GM18861 (cell line): ENCODE results near the gene HLA-DQA1.
"Not testable (repeated sequence)": the region's sequence is repeated elsewhere in the genome, so short reads cannot be mapped to it uniquely, and the experiment has no call there.

Source experiments
- ATAC-seq: cut with Tn5 transposase; IDR thresholded peaks from one replicate; pipeline ENCODE4 v1.9.1; 2021; ENCODE audit not compliant: unreplicated experiment

Gene HLA-DQA1

DNA sequence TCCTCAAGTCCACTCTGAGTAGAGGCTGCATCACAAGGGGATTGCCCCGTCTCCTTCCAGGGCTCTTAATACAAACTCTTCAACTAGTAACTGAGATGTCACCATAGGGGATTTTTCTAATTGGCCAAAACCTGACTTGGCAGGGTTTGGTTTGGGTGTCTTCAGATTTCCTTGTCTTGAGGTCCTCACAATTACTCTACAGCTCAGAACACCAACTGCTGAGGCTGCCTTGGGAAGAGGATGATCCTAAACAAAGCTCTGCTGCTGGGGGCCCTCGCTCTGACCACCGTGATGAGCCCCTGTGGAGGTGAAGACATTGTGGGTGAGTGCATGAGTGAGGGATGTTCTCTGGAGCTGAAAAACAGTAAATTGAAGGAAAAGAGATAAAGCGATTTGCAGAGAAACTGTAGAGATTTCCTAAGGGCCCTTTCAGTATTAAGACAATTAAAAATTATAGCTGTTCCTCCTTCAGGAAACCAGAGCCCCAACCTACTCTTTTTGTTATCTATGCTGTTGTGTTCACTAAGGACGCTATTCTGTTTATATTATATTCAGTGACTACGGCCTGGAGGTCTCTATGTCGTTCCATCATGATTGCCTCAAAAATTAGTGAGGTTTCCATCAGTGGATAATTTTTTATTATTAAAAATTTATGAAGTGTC, at the start of gene HLA-DQA1:
TSS of gene HLA-DQA1 (plus strand) at position 188 of the 662 bp plus-strand sequence. CDS start at position 241, 53 bp downstream.
- ATAC-seq, result peak; percentile 71

DNA sequence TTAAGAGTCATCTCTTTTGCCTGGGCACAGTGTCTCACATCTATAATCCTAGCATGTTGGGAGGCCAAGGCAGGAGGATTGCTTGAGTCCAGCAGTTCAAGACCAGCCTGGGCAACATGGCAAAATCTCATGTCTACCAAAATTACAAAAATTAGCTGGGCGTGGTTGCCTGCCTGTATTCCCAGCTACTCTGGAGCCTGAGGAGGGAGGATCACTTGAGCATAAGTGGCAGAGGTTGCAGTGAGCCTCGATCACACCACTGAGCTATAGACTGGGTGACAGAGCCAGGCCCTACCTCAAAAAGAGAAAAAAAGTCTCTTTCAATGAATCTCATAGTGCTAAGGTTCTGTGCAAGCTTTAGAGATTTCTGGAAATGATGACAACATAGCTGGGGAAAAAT, 49.0 kb upstream of the HLA-DQA1 start:
- ATAC-seq, result no peak

DNA sequence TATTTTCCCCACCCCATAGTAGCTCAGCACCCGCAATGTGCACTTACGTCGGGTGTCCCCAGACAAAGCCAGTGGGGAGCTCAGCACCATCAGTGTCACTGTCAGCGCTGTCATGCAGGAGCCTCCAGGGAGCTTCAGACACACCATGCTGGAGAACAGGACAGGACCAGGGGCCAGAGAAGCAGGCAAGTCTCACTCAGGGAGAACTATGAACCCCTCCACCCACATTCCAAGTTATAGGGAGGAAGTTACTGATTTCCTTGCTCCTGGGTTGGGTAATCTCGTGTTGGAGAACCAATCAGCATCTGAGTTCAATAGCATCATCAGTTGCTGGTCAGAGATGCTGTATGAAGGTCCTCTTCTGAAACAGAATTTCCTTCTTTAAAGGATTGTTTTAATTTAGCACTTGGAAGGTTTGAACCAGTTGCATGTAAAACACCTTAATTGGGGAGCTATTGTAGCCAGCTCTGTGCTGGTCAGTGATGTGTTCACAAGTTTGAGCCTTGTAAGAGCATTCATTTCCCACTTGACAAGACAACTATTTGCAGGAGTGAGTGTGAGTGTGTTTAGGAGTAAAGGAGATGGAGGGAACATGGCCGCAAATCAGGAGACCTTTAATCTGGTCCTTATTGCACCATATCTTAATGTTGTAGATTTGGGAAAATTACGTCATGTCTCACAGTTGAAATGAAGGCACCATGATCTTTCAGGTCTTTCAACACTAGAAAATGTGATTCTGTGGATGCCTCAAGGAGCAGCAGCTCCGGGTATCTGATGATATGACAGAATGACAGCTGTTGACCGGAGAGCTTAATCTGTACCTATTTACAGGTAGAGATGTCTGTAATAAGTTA, 47.4 kb upstream of the HLA-DQA1 start, which contains the start of gene HLA-DRB1:
TSS of gene HLA-DRB1 (minus strand) at position 253 of the 854 bp plus-strand sequence. CDS start at position 147, 106 bp downstream.
- ATAC-seq, result peak; percentile 89

- ATAC-seq, result not testable (repeated sequence)
Measured at GRCh38 chr6:32590713-32591112, 46.5 kb upstream of the HLA-DQA1 start.

- no peak for ATAC-seq
Measured at GRCh38 chr6:32597024-32597423, 40.2 kb upstream of the HLA-DQA1 start.

- no peak for ATAC-seq
Measured at GRCh38 chr6:32602383-32602782, 34.8 kb upstream of the HLA-DQA1 start.

DNA sequence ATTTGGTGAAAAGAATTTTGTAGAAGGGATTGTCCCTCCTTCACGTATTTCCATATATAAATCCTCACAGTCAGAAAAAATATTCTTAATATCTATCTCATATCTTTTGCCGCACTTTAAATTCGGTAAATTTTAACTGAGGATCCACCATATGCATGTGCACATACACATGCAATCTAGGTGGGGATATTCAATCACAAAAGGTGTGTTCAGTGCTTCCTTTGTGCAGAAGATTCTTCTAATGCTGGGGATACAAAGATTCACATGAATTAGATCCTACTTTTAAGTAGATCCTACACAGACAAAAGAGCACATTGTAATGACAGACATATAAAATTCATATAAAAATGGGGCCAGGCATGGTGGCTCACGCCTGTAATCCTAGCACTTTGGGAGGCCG, 34.0 kb upstream of the HLA-DQA1 start:
- ATAC-seq, result no peak

GRCh38 chr6:32603888-32604287, 33.3 kb upstream of the HLA-DQA1 start:
- ATAC-seq, result no peak

DNA sequence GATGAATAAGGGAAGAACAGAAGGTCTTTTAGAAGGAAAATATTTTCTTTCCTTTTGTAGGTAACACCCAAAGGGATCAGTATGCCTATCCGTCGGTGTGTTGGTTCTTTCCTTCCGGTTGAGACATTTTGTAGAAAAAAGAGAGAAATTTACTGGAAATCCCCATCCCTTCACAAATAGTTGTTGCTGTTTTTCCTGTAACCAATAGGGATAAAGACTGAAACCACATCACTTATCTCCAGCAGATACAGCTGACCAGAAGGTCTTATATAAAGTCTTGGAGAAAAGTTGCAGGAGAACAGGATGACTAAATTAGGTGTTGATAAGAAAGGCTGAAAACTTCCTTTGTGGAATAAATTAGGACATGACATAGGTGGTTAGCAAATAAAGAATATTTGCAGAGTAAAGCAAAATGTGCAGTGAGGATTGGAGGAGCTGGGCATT, 32.8 kb upstream of the HLA-DQA1 start:
- ATAC-seq, result no peak

DNA sequence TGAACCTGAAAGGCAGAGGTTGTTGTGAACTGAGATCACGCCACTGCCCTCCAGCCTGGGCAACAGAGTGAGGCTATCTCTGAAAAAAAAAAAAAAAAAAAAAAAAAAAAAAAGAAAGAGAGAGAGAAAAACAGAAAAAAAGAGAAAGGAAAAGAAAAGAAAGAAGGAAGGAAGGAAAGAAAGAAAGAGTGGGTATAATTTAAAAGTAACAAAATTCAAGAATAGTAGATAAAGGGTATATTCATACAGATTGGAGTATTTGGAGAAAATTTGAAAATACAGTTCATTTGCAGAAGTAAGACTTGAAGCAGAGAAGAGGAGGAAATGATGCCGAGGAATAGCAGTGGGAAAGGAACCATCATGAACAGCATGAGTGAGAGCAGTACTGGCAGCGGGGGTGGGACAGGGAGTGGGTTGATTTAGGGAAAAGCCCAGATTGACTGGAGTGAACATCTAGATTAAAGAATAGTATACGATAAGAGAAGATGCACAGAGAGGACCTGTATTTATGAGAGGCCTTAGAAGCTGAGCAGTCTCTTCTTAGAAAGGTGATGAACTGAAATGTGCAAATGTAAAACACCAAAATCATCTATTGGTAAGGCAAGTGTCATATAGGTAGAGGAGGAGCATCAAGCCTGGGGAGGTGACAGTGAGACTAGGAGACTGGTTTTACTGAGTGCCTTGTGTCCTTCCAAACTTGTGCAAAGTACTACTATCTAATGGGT, 29.8 kb upstream of the HLA-DQA1 start:
- ATAC-seq, result no peak

DNA sequence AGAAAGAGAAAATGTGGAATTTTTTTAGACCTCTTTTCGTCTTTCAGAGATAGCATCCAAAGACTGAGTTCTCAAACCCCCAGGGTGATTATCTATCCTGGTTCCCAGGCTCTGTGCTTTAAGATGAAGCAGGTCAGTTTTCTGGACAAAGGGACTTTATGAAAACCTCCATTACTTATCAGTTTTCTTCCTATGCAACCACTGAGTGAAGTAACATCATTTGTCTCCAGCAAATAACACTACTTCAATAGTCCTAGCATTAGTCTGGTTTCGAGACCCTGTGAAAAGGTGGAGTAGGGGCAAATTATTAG, 29.3 kb upstream of the HLA-DQA1 start:
- ATAC-seq, result no peak

GRCh38 chr6:32608362-32608761, 28.8 kb upstream of the HLA-DQA1 start:
- ATAC-seq, result no peak

DNA sequence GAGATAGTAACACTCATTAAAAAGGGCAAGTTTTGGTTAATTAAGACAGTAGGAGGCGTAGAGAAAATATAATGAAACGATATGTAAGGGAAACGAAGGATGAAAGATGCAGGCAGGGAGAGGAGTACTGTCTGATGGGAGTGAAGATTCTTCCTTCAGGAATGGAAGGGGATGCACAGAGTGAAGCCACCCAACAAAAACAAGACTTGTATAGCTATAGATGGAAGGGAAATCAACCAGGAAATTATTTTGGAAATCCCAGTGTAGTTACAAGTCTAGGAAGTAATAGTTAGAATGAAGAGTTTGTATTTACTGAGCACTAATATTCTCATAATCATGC, 27.8 kb upstream of the HLA-DQA1 start:
- no peak for ATAC-seq

DNA sequence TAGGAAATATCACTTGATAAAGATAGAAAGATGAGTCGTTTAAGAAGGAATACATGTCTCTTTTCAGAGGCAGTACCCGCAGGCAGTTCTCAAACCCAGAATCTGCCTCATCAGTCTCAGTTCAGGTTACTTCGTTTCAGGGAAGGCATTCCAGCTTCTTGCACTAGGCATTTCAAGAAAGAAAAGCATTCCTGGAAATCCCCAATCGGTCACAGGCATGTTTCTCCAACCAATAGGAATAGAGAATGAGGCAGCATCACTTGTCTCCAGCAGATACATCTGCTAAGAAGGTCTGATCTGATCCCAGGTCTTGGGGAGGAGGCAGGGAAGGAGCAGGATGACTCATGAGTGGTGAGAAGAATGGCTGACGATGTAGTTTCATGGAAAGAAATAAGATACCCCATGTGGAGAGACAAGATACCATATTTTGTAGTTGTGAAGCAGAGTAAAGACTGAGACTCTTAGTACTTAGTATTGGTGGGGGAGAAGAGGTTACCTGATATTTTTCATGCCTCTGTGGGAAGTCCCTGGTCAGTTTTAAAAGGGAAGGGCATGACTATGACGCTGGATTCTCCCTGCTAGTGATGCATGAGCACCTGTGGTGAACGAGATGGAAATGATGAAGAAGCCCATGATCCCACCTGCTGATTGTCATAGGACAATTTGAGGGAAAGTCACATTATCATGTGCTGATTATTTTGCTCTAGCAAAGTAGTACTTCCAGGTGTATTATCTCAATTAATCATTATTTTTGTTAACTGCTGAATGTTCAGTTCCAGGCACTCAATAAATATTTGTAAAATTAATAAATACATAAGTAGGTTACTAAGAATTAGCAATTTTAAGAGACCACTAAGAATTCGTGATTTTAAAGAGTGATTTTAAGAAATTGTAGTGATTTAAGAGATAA, 27.2 kb upstream of the HLA-DQA1 start:
- ATAC-seq, result peak; percentile 76

- no peak for ATAC-seq
Measured at GRCh38 chr6:32610682-32611296, 26.4 kb upstream of the HLA-DQA1 start.

DNA sequence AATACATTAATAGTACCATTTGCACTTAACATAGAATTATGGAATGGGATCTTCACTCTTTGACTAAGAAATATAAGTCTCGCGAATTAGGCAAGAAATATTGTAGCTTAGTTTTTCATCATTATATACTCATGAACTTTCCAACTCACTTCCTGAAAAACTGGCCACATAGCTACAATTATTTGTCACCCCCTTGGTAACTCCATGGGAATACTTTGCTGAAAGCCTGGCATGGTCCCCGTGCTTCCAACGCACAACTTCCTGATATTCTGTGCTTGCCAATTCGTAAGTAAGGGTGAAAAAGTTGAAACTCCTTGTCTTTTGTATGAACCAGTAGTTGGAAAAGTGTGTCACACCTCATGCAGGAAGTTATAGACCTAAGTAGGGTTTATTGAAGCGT, 23.7 kb upstream of the HLA-DQA1 start:
- ATAC-seq, result no peak

- ATAC-seq, result no peak
Measured at GRCh38 chr6:32614366-32615081, 22.7 kb upstream of the HLA-DQA1 start.

DNA sequence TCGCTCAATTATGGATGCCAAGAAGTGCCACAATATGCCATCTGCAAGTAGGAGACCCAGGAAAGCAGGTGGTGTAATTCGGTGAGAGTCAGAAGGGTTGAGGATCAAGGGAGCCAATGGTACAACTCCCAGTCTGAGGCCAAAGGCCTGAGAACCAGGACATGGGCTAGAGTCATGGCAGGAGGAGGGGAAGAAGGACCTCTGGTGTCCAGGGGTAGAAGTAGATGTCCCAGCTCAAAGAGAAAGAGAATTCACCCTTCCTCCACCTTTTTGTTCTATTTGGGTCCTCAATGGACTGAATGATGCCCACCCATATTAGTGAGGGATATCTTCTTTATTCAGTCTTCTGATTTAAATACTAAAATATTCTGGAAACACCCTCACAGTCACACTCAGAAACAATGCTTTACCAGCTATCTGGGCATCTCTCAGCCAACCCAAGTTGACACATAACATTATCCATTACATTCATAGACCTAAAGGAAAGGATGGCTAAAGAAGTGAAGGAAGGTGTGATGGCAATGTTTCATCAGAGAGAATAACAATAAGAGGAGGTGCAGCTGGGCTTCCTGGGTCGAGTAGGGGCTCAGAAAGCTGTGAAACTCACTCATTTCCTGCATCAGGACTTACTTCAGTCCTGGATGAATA, 21.2 kb upstream of the HLA-DQA1 start:
- no peak for ATAC-seq

DNA sequence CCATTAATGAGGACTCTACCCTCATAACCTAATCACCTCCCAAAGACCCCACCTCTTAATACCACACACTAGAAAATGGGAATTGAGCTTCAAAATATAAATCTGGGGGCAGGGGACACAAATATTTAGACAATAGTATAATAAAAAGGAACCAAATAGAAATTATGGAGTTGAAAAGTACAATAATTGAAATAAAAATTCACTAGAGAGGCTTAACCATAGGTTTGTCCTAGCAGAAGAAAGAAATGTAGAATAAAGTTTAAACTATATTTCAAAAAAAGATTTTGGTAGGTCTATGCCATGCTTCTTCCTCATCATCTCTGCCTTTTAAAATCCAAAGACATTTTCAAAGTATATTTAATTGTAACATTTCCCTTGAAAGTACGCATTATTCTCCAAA, 19.5 kb upstream of the HLA-DQA1 start:
- no peak for ATAC-seq
